GM12878 (cell line): ENCODE measurements around the gene MEF2C. TPM values are rescaled to one million over a fixed set of nuclear protein-coding genes. Genes with fewer than 3 reads are reported as not detected.

Experiments
- BCL11A ChIP-seq: IDR thresholded peaks from 2 replicates; pipeline ENCODE4 v1.6.1; 2011; ENCODE audit warnings: low read depth, low read length
- CBX5 ChIP-seq: sonication (generic); IDR thresholded peaks from 2 replicates; pipeline ENCODE4 v1.6.1; 2016; ENCODE audit warnings: low read depth, moderate library complexity, mild to moderate bottlenecking, inconsistent platforms
- EED ChIP-seq: sonication (generic); IDR thresholded peaks from 2 replicates; pipeline ENCODE4 v1.6.1; 2016; ENCODE audit warnings: antibody characterized with exemption, low read depth
- FOXK2 ChIP-seq: fragments of 450-650 bp; IDR thresholded peaks from 2 replicates; pipeline ENCODE4 v1.6.1; 2017; ENCODE audit warnings: mild to moderate bottlenecking, moderate library complexity
- IKZF1 ChIP-seq: fragments of 450-650 bp; conservative IDR thresholded peaks from 2 replicates; pipeline ENCODE4 v1.6.1; 2017; ENCODE audit warnings: antibody characterized with exemption, mild to moderate bottlenecking
- IRF3 ChIP-seq: fragments of 450-650 bp; IDR thresholded peaks from 2 replicates; pipeline ENCODE4 v1.6.1; 2014; ENCODE audit warnings: mild to moderate bottlenecking
- KLF5 ChIP-seq: fragments of 450-650 bp; IDR thresholded peaks from 2 replicates; pipeline ENCODE4 v1.6.1; 2014; ENCODE audit warnings: mild to moderate bottlenecking; ENCODE audit not compliant: partially characterized antibody
- MXI1 ChIP-seq: fragments of 150-350 bp; IDR thresholded peaks from 2 replicates; pipeline ENCODE4 v1.6.1; 2011; ENCODE audit warnings: low read depth, mild to moderate bottlenecking, inconsistent platforms, low read length, improper control_type of control experiment
- NR2C2 ChIP-seq: IDR thresholded peaks from 2 replicates; pipeline ENCODE4 v1.6.1; 2011; ENCODE audit warnings: borderline replicate concordance, low read depth; ENCODE audit not compliant: control insufficient read depth, insufficient read length
- PML ChIP-seq: IDR thresholded peaks from 2 replicates; pipeline ENCODE4 v1.6.1; 2012; ENCODE audit warnings: low read length, inconsistent platforms
- RBBP5 ChIP-seq: fragments of 200-600 bp; sonication (generic); conservative IDR thresholded peaks from 2 replicates; pipeline ENCODE4 v1.6.1; 2016
- RELA ChIP-seq: fragments of 450-650 bp; IDR thresholded peaks from 2 replicates; pipeline ENCODE4 v1.8.0; 2014; ENCODE audit warnings: borderline replicate concordance; ENCODE audit not compliant: partially characterized antibody
- SMARCA5 ChIP-seq: fragments of 450-650 bp; IDR thresholded peaks from 2 replicates; pipeline ENCODE4 v1.6.1; 2017; ENCODE audit warnings: mild to moderate bottlenecking
- STAT3 ChIP-seq: IDR thresholded peaks from 2 replicates; pipeline ENCODE4 v1.6.1; 2011; ENCODE audit warnings: low read depth, low read length, improper control_type of control experiment
- TAF1 ChIP-seq: IDR thresholded peaks from 2 replicates; pipeline ENCODE4 v1.6.1; 2011; ENCODE audit warnings: mild to moderate bottlenecking, low read depth, low read length, borderline replicate concordance
- TBL1XR1 ChIP-seq: IDR thresholded peaks from 2 replicates; pipeline ENCODE4 v1.6.1; 2012; ENCODE audit warnings: low read depth, low read length, improper control_type of control experiment
- ZBTB40 ChIP-seq: fragments of 450-650 bp; IDR thresholded peaks from 2 replicates; pipeline ENCODE4 v1.6.1; 2016; ENCODE audit warnings: mild to moderate bottlenecking, moderate library complexity, borderline replicate concordance
- ZNF207 ChIP-seq: fragments of 450-650 bp; IDR thresholded peaks from 2 replicates; pipeline ENCODE4 v1.6.1; 2014; ENCODE audit warnings: antibody characterized with exemption, mild to moderate bottlenecking, borderline replicate concordance
- ZNF217 ChIP-seq: fragments of 450-650 bp; IDR thresholded peaks from 2 replicates; pipeline ENCODE4 v1.6.1; 2017; ENCODE audit warnings: antibody characterized with exemption, mild to moderate bottlenecking
- polyA plus RNA-seq, 11 experiments: library from polyadenylated mRNA; depleted of rRNA in 4 of 11; unstranded in 6 of 11; stranded (reverse) in 5 of 11; fragments of >200 nt; fragmentation: Nextera tagmentation in 4 of 11; fragmentation: Illumina TruSeq in 1 of 11; extraction: Ambion mirVana in 4 of 11; extraction: Trizol in 1 of 11; gene quantifications; 1 replicate in 1 of 11; 2 replicates in 10 of 11; pipeline versions ENCODE4 v1.2.1 to v1.2.3, GENCODE V29; 2011 to 2016; ENCODE audit warnings: inconsistent platforms in 2 of 11, missing spikeins in 2 of 11, low read depth in 1 of 11
- total RNA-seq, 4 experiments: library from RNA; depleted of rRNA in 3 of 4; stranded (reverse); fragments of >200 nt in 3 of 4; fragmentation: Illumina TruSeq in 1 of 4; extraction: Trizol in 1 of 4; gene quantifications; 2 replicates each; pipeline versions ENCODE4 v1.2.1 to v1.2.3, GENCODE V29; 2013 to 2021
- TF ChIP-seq, protein P1 (sequence below): fragments of 450-650 bp; IDR thresholded peaks from 2 replicates; pipeline ENCODE4 v1.6.1; 2017; ENCODE audit warnings: mild to moderate bottlenecking, low read depth, inconsistent platforms; ENCODE audit not compliant: poor library complexity, severe bottlenecking
- TF ChIP-seq, protein P2 (sequence below): fragments of 450-650 bp; IDR thresholded peaks from 2 replicates; pipeline ENCODE4 v1.6.1; 2017; ENCODE audit warnings: antibody characterized with exemption, mild to moderate bottlenecking, moderate library complexity

The MEF2C gene
- total and polyA plus RNA-seq, 10 of the 15 experiments (the other 5 are each of a cell fraction or from before 2014, with no cell fraction given) = 104 to 225 (median 180) TPM

GRCh38 chr5:88734191-88734640 is 148.8 kb downstream of the MEF2C start (continued):
- TF ChIP-seq CBX5 (peak; percentile 83), TBL1XR1 (peak; percentile 43; the same call in 1 of the 2 replicates), IKZF1 (peak; percentile 78), EED (peak; percentile 80), KLF5 (peak; percentile 51), FOXK2 (no peak), PML (no peak), RELA (no peak), ZNF217 (no peak), SMARCA5 (no peak), STAT3 (no peak), BCL11A (peak; percentile 81), TAF1 (no peak), IRF3 (no peak), RBBP5 (no peak), NR2C2 (no peak), ZNF207 (no peak; the same call in 1 of the 2 replicates), MXI1 (no peak), ZBTB40 (no peak)
- TF ChIP-seq, protein P1, sequence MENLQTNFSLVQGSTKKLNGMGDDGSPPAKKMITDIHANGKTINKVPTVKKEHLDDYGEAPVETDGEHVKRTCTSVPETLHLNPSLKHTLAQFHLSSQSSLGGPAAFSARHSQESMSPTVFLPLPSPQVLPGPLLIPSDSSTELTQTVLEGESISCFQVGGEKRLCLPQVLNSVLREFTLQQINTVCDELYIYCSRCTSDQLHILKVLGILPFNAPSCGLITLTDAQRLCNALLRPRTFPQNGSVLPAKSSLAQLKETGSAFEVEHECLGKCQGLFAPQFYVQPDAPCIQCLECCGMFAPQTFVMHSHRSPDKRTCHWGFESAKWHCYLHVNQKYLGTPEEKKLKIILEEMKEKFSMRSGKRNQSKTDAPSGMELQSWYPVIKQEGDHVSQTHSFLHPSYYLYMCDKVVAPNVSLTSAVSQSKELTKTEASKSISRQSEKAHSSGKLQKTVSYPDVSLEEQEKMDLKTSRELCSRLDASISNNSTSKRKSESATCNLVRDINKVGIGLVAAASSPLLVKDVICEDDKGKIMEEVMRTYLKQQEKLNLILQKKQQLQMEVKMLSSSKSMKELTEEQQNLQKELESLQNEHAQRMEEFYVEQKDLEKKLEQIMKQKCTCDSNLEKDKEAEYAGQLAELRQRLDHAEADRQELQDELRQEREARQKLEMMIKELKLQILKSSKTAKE = peak; percentile 83
- TF ChIP-seq, protein P2, sequence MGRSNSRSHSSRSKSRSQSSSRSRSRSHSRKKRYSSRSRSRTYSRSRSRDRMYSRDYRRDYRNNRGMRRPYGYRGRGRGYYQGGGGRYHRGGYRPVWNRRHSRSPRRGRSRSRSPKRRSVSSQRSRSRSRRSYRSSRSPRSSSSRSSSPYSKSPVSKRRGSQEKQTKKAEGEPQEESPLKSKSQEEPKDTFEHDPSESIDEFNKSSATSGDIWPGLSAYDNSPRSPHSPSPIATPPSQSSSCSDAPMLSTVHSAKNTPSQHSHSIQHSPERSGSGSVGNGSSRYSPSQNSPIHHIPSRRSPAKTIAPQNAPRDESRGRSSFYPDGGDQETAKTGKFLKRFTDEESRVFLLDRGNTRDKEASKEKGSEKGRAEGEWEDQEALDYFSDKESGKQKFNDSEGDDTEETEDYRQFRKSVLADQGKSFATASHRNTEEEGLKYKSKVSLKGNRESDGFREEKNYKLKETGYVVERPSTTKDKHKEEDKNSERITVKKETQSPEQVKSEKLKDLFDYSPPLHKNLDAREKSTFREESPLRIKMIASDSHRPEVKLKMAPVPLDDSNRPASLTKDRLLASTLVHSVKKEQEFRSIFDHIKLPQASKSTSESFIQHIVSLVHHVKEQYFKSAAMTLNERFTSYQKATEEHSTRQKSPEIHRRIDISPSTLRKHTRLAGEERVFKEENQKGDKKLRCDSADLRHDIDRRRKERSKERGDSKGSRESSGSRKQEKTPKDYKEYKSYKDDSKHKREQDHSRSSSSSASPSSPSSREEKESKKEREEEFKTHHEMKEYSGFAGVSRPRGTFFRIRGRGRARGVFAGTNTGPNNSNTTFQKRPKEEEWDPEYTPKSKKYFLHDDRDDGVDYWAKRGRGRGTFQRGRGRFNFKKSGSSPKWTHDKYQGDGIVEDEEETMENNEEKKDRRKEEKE = no peak
